Kidney epithelial cell (primary cell): ENCODE results near the gene CMTR1. TPM values are rescaled to one million over a fixed set of nuclear protein-coding genes. Genes with fewer than 3 reads are reported as not detected.

Source experiments
- DNase-seq: peaks from one replicate; pipeline ENCODE4 v3.0.0-alpha.2; 2010; ENCODE audit warnings: low read depth
- H3K27me3 ChIP-seq: 2 replicates; pipeline ENCODE4 v1.6.0; 2011; ENCODE audit warnings: low read length; ENCODE audit not compliant: control insufficient read depth, insufficient read depth
- H3K36me3 ChIP-seq: 2 replicates; pipeline ENCODE4 v1.5.1; 2011; ENCODE audit warnings: low read length; ENCODE audit not compliant: control insufficient read depth, insufficient read depth
- H3K4me3 ChIP-seq: 2 replicates; pipeline ENCODE4 v1.5.1; 2011; ENCODE audit warnings: low read depth, mild to moderate bottlenecking, control low read depth, low read length
- CTCF ChIP-seq: IDR thresholded peaks from 2 replicates; pipeline ENCODE4 v1.5.1; 2011; ENCODE audit warnings: mild to moderate bottlenecking, moderate library complexity, low read length, control low read depth, inconsistent platforms; ENCODE audit not compliant: insufficient read depth, poor library complexity, severe bottlenecking
- total RNA-seq: library from RNA; depleted of rRNA; stranded (reverse); fragments of >200 nt; gene quantifications from 2 replicates; pipeline ENCODE4 v1.2.3, GENCODE V29; 2015

Gene CMTR1, protein sequence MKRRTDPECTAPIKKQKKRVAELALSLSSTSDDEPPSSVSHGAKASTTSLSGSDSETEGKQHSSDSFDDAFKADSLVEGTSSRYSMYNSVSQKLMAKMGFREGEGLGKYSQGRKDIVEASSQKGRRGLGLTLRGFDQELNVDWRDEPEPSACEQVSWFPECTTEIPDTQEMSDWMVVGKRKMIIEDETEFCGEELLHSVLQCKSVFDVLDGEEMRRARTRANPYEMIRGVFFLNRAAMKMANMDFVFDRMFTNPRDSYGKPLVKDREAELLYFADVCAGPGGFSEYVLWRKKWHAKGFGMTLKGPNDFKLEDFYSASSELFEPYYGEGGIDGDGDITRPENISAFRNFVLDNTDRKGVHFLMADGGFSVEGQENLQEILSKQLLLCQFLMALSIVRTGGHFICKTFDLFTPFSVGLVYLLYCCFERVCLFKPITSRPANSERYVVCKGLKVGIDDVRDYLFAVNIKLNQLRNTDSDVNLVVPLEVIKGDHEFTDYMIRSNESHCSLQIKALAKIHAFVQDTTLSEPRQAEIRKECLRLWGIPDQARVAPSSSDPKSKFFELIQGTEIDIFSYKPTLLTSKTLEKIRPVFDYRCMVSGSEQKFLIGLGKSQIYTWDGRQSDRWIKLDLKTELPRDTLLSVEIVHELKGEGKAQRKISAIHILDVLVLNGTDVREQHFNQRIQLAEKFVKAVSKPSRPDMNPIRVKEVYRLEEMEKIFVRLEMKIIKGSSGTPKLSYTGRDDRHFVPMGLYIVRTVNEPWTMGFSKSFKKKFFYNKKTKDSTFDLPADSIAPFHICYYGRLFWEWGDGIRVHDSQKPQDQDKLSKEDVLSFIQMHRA
- 22.9 and 27.0 TPM in 2 replicates for total RNA-seq

- peak within 1 kb of the TSS; percentile 89 for H3K4me3 ChIP-seq
- DNase-seq, result peak; percentile 61
- no peak for TF ChIP-seq CTCF
- no peaks in the 10 kb centered on the region for H3K36me3 ChIP-seq
- no peaks in the 10 kb centered on the region for H3K27me3 ChIP-seq
Observed at GRCh38 chr6:37432916-37433656, at the start of gene CMTR1. Gene CMTR1 (plus strand): TSS chr6:37433221. CDS start chr6:37435630, 2,409 bp downstream.

GRCh38 chr6:37388578-37388977 lies 44.4 kb upstream of the CMTR1 start:
- Histone ChIP-seq H3K36me3 (peaks cover 1% of the 10 kb centered on the region), H3K4me3 (no peak overlapping the region), H3K27me3 (no peaks in the 10 kb centered on the region)
- no peak for TF ChIP-seq CTCF
- DNase-seq, result no peak

DNA sequence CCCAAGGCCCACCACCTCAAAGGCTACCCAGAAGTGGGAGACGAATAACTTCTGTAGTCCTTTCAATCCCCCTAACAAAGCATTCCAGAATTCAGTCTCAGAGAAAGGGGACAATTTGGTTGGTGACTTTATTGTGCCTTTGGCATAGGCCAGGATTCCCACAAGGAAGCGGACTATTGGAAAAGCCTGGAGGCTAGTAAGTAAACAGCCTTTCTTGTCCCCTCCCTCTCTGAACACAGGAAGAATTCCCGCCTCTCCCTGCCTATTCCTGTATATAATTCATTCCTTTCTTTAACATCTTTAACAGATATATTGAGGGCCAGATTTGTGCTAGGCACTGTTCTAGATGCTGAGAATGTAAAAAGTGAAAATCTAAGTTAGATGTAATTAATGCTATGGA lies 43.2 kb upstream of the CMTR1 start:
- H3K27me3 ChIP-seq, result no peaks in the 10 kb centered on the region
- TF ChIP-seq CTCF, result no peak
- DNase-seq, result no peak
- peaks cover 1% of the 10 kb centered on the region for H3K36me3 ChIP-seq
- H3K4me3 ChIP-seq, result no peak overlapping the region

GRCh38 chr6:37391120-37391519 lies 41.9 kb upstream of the CMTR1 start:
- no peak for TF ChIP-seq CTCF
- DNase-seq, result no peak
- H3K27me3 ChIP-seq, result no peaks in the 10 kb centered on the region
- no peak overlapping the region for H3K4me3 ChIP-seq
- peaks cover 1% of the 10 kb centered on the region for H3K36me3 ChIP-seq

DNA sequence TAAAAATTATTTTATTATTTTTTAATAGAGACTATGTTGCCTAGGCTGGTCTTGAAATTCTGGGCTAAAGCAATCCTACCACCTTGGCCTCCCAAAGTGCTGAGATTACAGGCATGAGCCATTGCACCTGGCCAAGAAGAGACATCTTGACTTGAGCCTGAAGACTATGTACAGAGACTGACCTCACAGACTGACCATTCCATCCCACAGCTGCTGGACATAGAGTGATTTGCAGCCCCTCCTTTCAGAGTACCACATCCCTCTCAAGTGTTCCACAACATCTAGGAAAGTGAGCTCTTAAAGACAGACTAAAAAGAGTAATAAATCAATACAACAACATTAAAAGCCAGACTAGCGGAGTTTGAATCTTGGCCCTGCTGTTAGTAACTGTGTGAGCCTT lies 40.2 kb upstream of the CMTR1 start:
- Histone ChIP-seq H3K27me3 (no peaks in the 10 kb centered on the region), H3K4me3 (no peak overlapping the region), H3K36me3 (peaks cover 1% of the 10 kb centered on the region)
- DNase-seq, result no peak
- TF ChIP-seq CTCF, result no peak
